ENCODE data around the gene DDX6. TPM values are rescaled to one million over a fixed set of nuclear protein-coding genes. Genes with fewer than 3 reads are reported as not detected.

Gene DDX6
- total and polyA plus RNA-seq, 9 of the 15 experiments (the other 6 are each of a cell fraction or from before 2014, with no cell fraction given), result 10.0 to 102 (median 58.2) TPM

DNA sequence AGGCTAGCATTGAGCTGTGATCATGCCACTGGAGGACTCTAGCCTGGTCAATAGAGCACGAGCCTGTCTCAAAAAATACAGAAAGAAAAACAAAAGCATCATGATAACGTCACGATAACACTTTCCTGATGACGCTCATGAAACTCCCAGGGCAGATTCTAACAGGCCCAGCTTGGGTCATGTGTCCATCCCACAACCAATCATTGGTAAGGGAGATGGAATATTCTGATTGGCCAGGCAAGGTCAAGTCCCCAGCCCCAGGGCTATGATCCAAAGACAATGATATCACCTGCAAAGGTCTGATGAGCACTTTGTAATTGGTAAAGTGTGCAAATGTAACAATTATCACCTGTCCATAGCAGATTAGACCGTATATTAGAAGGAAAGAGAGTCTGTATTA lies 21.5 kb upstream of the DDX6 start:
- FAIRE-seq (no peak), ATAC-seq (peak; percentile 58; the same call in 1 of the 3 replicates), DNase-seq (ENCODE audit: extremely low read depth in 1 of 4, low spot score in 3 of 4) (peak in 3 of 4 experiments; percentile 41 to 54 (median 50))
- in situ Hi-C loops (cut with MboI) (no loop called here), intact Hi-C loops (cut with micrococcal nuclease) (no loop called here)
- Histone ChIP-seq H3K4me1 (replicated peaks in 1 of 2; ENCODE audit: control insufficient read depth in 2 of 2, insufficient read depth in 2 of 2, low read length in 2 of 2) (no peaks in the 10 kb centered on the region), H4K20me1 (replicated peaks; ENCODE audit: control insufficient read depth, insufficient read depth, low read length) (no peaks in the 10 kb centered on the region), H3K79me2 (ENCODE audit: control insufficient read depth, insufficient read depth, low read length) (no peaks in the 10 kb centered on the region), H3K27me3 (ENCODE audit: control insufficient read depth in 2 of 2, insufficient read depth in 2 of 2, low read length in 2 of 2) (no peaks in the 10 kb centered on the region), H3K4me3 (no peak overlapping the region), H3K9ac (ENCODE audit: insufficient read depth in 1 of 2, low read depth in 2 of 2, low read length in 2 of 2) (no peak overlapping the region), H2AFZ (ENCODE audit: low read depth, low read length) (no peak overlapping the region), H3K27ac (ENCODE audit: extremely low read depth, low read depth, low read length) (no peak overlapping the region), H3K9me3 (replicated peaks; ENCODE audit: control insufficient read depth, insufficient read depth, low read depth, low read length) (no peaks in the 10 kb centered on the region), H3K4me2 (ENCODE audit: insufficient read depth, low read length) (no peak overlapping the region), H3K36me3 (ENCODE audit: control insufficient read depth, insufficient read depth, low read length) (no peaks in the 10 kb centered on the region), H3K9me1 (ENCODE audit: control insufficient read depth, insufficient read depth, low read length) (no peaks in the 10 kb centered on the region)
- POLR2A ChIA-PET, result interaction anchor here (1.0 kb wide), 1 partner anchor 11 kb away, joined by 4 read pairs; no protein-coding TSS in a partner anchor
- WGBS (ENCODE audit: insufficient coverage, low coverage, missing lambda C conversion rate), result 2% methylated on average over 4 of the region's 5 CpGs
- no TSS peak for BruUV-seq (replicated peaks)
- no peak for TF ChIP-seq ZNF764 (CRISPR knock-in tag; IDR thresholded peaks at IDR 0.05; ENCODE audit: low read depth)
- no peak for TF ChIP-seq RNF2 (IDR thresholded peaks at IDR 0.05)
- TF ChIP-seq BDP1 (IDR thresholded peaks at IDR 0.05; ENCODE audit: insufficient read depth, insufficient read length), result no peak
- TF ChIP-seq ATF1 (CRISPR knock-in tag; IDR thresholded peaks at IDR 0.05), result no peak
- no peak for TF ChIP-seq ATF1 (tag; IDR thresholded peaks at IDR 0.05)
- TF ChIP-seq NFYB (IDR thresholded peaks at IDR 0.05; ENCODE audit: extremely low read depth, insufficient read length), result peak; percentile 41
- TF ChIP-seq, protein P1, sequence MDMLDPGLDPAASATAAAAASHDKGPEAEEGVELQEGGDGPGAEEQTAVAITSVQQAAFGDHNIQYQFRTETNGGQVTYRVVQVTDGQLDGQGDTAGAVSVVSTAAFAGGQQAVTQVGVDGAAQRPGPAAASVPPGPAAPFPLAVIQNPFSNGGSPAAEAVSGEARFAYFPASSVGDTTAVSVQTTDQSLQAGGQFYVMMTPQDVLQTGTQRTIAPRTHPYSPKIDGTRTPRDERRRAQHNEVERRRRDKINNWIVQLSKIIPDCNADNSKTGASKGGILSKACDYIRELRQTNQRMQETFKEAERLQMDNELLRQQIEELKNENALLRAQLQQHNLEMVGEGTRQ (CRISPR knock-in tag; IDR thresholded peaks at IDR 0.05), result peak; percentile 59
- TF ChIP-seq NFE2L1 (tag; IDR thresholded peaks at IDR 0.05; ENCODE audit: borderline replicate concordance, low read depth), result no peak
- TF ChIP-seq, protein P2, sequence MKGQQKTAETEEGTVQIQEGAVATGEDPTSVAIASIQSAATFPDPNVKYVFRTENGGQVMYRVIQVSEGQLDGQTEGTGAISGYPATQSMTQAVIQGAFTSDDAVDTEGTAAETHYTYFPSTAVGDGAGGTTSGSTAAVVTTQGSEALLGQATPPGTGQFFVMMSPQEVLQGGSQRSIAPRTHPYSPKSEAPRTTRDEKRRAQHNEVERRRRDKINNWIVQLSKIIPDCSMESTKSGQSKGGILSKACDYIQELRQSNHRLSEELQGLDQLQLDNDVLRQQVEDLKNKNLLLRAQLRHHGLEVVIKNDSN (CRISPR knock-in tag; IDR thresholded peaks at IDR 0.05), result peak; percentile 77
- TF ChIP-seq MCM5 (IDR thresholded peaks at IDR 0.05; ENCODE audit: low read depth), result no peak
- no peak for TF ChIP-seq NCOR1 (IDR thresholded peaks at IDR 0.05)
- TF ChIP-seq NFRKB (IDR thresholded peaks at IDR 0.05; ENCODE audit: low read depth), result no peak
- no peak for TF ChIP-seq ZNF57 (CRISPR knock-in tag; IDR thresholded peaks at IDR 0.05)
- CTCF ChIA-PET (ENCODE audit: low intra/inter-chr PET ratio), result no interaction called here

All from K562 (cell line).